Epithelial cell of proximal tubule (primary cell): Measurements from ENCODE around the gene MYO19. TPM values are rescaled to one million over a fixed set of nuclear protein-coding genes. Genes with fewer than 3 reads are reported as not detected.

Experiments
- DNase-seq: peaks from one replicate; pipeline ENCODE4 v3.0.0-alpha.2; 2011; ENCODE audit warnings: low read depth
- H3K4me3 ChIP-seq: 2 replicates; pipeline ENCODE4 v1.5.1; 2011; ENCODE audit warnings: low read depth, mild to moderate bottlenecking, low read length
- total RNA-seq: library from RNA; depleted of rRNA; stranded (reverse); fragments of >200 nt; gene quantifications from 2 replicates; pipeline ENCODE4 v1.2.3, GENCODE V29; 2015
- TF ChIP-seq, protein P1 (sequence below): conservative IDR thresholded peaks from 2 replicates; pipeline ENCODE4 v1.5.1; 2012; ENCODE audit warnings: low read depth, mild to moderate bottlenecking, low read length

The MYO19 gene
- total RNA-seq, 1 donor from 2014 or later: 93.3 TPM

DNA sequence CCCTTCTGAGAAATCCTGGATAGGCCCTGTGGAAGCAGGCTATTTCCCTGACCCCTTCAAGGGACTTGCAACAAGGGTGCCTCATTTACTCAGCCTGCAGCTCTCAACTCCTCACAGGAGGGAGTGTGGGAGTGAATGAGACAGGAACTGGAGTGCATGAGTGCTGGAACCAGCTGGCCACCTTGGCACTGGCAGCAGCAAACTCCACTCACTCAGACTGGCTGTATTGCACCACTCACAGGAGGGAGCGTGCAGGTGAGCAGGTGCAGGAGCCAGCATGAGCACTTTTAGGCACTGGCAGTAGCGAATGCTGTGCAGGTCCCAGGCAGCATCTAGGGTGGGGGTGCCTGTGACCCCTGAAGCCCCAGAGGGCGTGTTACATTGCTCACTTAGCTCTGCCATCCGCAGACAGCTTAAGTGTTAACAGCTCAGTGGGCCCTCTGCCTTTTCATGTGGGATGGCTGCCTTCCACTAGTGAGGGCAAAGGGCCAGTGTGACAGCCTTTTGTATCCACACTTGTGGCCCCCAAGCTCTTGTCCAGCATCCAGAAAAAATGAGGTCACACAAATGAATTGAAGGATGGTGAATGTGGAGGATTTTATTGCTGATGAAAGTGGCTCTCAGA lies 59.2 kb downstream of the MYO19 start:
- DNase-seq: no peak
- H3K4me3 ChIP-seq: no peak overlapping the region
- TF ChIP-seq, protein P1, sequence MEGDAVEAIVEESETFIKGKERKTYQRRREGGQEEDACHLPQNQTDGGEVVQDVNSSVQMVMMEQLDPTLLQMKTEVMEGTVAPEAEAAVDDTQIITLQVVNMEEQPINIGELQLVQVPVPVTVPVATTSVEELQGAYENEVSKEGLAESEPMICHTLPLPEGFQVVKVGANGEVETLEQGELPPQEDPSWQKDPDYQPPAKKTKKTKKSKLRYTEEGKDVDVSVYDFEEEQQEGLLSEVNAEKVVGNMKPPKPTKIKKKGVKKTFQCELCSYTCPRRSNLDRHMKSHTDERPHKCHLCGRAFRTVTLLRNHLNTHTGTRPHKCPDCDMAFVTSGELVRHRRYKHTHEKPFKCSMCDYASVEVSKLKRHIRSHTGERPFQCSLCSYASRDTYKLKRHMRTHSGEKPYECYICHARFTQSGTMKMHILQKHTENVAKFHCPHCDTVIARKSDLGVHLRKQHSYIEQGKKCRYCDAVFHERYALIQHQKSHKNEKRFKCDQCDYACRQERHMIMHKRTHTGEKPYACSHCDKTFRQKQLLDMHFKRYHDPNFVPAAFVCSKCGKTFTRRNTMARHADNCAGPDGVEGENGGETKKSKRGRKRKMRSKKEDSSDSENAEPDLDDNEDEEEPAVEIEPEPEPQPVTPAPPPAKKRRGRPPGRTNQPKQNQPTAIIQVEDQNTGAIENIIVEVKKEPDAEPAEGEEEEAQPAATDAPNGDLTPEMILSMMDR: no peak

- TF ChIP-seq, protein P1: no peak
- H3K4me3 ChIP-seq: no peak overlapping the region
- DNase-seq: no peak
These were observed 60.1 kb downstream of the MYO19 start for GRCh38 chr17:36474571-36474970.

DNA sequence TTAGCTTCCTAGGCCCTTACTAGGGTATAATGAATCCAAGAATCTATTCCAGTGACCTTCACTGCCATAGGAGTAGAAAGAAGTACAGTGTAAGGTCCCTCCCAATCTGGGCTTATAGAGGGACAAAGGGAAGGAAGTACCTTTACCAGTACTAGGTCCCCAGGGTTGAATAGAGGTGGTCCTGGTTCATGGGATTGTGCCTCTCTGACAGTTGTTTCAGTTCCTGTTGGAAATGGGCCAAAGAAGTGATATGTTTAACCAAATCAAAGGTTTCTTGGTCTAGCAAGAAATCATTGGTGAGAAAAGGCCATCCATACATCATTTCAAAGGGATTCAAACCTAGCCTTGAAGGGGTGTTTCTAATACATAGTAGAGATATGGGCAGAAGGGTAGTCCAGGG lies 64.2 kb downstream of the MYO19 start:
- no peak overlapping the region for H3K4me3 ChIP-seq
- TF ChIP-seq, protein P1: no peak
- DNase-seq: no peak

GRCh38 chr17:36469733-36470132 lies 64.9 kb downstream of the MYO19 start:
- no peak for DNase-seq
- TF ChIP-seq, protein P1: no peak
- H3K4me3 ChIP-seq: no peak overlapping the region

DNA sequence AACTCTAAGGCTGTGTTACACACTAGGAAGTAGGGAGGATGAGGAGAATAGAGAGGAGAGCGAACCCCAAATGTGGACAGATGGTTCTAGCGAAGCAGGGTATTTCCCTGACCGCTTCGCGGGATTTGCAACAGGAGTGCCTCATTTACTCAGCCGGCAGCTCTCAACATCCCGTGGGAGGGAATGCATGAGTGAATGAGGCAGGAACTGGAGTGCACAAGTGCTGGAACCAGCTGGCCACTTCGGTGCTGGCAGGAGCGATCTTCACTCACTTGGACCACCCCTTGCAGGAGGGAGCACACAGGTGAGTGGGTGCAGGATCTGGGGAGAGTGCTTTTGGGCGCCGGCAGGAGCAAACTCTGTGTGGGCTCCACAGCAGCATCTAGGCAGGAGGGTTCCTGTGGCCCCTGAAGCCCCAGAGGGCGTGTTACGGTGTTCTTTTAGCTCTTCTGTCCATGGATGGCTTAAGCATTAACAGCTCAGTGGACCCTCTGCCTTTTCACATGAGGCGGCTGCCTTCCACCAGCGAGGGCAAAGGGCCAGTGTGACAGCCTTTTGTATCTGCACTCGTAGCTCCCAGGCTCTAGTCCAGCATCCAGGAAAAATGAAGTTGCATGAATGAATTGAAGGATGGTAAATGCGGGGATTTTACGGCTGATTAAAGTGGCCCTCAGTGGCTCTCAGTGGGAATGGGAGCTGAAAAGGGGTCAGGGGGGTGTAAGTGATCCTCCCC lies 65.6 kb downstream of the MYO19 start:
- TF ChIP-seq, protein P1: no peak
- DNase-seq: no peak
- no peak overlapping the region for H3K4me3 ChIP-seq

DNA sequence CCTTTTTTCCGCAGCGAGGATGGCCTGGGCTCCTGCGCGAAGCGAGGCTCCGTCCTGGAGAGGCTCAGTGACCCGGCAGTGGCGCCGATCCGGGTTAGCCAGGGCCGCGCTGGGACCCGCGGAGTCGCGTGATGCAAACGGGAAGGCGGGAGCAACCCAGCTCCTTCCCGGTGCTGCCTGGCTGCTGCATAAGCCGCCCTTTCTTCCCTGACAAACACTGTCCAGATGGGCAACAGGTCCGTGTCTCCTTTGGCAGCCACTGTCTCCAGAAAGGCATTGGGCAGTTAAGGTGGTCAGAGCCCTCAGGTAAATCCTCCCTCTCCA lies 69.9 kb downstream of the MYO19 start:
- no peak for DNase-seq
- TF ChIP-seq, protein P1: no peak
- H3K4me3 ChIP-seq: no peak overlapping the region
